RWPE1 (cell line): ENCODE measurements around the gene MATR3.

Experiments used
- CTCF ChIA-PET: fragments of 350-600 bp; sonication (Branson Sonifier 250); formaldehyde crosslinking; extraction: SDS; loops from one replicate; lab custom pipeline; 2021; lab: Yijun Ruan, JAX
- POLR2A ChIA-PET: fragments of 400-600 bp; formaldehyde crosslinking; extraction: SDS; loops from one replicate; lab custom pipeline; 2020; ENCODE audit warnings: antibody characterized with exemption; ENCODE audit not compliant: low non-redundant PET; lab: Yijun Ruan, JAX
- DNase-seq: peaks from one replicate; pipeline ENCODE4 v3.0.0; 2012; ENCODE audit warnings: low spot score
- H3K27ac ChIP-seq: fragments of 450-650 bp; 2 replicates; pipeline ENCODE4 v1.5.1; 2017
- TF ChIP-seq, protein P1 (sequence below): fragments of 450-650 bp; conservative IDR thresholded peaks from 2 replicates; pipeline ENCODE4 v1.5.1; 2017; ENCODE audit warnings: low read depth, mild to moderate bottlenecking

The MATR3 gene

DNA sequence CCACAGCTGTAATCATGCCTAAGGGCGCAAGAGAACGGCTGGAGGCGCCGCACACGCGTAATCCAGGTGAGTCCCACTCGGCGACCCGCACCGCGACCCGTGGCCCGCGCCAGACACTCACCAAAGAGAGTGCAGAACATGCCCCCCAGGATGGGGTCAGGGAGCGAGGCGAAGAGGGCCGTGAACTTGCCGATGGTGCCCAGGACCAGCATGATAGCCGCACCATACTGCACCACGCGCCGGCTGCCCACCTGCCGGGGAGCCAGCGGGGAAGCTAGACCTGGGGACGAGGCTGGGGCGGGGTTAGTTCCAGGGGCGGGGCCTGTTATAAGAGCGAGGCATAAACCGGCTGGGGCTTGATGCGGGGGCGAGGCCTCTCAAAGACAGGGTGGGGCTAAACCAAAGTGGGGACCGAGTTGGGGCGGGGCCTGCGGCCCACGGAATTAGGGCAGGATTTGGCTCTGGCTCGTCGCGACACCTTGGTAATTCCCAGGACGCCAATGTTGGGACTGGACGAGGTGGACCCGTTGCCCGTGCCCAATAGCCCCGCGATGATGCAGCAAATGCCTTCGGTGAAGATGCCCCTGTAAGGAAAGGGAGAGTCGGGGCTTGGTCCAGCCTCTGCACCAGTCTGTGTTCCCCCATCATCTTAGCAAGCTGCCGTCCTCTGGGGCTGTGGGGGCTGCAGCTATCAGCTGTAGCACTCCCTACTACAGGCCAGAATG lies 84.7 kb downstream of the MATR3 start:
- TF ChIP-seq, protein P1, sequence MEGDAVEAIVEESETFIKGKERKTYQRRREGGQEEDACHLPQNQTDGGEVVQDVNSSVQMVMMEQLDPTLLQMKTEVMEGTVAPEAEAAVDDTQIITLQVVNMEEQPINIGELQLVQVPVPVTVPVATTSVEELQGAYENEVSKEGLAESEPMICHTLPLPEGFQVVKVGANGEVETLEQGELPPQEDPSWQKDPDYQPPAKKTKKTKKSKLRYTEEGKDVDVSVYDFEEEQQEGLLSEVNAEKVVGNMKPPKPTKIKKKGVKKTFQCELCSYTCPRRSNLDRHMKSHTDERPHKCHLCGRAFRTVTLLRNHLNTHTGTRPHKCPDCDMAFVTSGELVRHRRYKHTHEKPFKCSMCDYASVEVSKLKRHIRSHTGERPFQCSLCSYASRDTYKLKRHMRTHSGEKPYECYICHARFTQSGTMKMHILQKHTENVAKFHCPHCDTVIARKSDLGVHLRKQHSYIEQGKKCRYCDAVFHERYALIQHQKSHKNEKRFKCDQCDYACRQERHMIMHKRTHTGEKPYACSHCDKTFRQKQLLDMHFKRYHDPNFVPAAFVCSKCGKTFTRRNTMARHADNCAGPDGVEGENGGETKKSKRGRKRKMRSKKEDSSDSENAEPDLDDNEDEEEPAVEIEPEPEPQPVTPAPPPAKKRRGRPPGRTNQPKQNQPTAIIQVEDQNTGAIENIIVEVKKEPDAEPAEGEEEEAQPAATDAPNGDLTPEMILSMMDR = no peak
- H3K27ac ChIP-seq = peak overlapping the region; percentile 23
- ChIA-PET CTCF (interaction anchor here (0.6 kb wide), 1 partner anchor 167 kb away, joined by 5 read pairs; no protein-coding TSS in a partner anchor), POLR2A (no interaction called here)
- DNase-seq = no peak

DNA sequence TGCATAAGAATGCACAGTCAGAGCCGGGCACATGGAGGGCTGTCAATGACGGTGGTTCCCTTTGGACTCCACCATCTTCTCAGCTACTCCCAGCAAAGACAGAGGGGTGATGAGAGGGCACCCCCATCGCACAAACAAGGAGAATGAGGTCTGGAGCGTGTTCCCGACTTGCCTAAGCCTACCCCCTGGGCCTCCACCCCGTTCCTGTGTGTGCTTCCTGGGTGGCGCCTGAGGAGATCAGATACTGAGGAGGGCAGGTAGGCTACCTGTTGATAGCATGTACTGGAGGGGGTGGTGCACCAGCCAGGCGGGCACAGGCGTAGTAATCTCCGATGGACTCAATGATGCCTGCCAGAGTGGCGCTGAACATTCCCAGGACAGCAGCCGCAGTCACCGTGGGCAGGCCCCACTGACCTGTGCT lies 85.4 kb downstream of the MATR3 start:
- ChIA-PET CTCF (no interaction called here), POLR2A (no interaction called here)
- H3K27ac ChIP-seq = peak overlapping the region; percentile 23
- DNase-seq = no peak
- TF ChIP-seq, protein P1 = no peak

DNA sequence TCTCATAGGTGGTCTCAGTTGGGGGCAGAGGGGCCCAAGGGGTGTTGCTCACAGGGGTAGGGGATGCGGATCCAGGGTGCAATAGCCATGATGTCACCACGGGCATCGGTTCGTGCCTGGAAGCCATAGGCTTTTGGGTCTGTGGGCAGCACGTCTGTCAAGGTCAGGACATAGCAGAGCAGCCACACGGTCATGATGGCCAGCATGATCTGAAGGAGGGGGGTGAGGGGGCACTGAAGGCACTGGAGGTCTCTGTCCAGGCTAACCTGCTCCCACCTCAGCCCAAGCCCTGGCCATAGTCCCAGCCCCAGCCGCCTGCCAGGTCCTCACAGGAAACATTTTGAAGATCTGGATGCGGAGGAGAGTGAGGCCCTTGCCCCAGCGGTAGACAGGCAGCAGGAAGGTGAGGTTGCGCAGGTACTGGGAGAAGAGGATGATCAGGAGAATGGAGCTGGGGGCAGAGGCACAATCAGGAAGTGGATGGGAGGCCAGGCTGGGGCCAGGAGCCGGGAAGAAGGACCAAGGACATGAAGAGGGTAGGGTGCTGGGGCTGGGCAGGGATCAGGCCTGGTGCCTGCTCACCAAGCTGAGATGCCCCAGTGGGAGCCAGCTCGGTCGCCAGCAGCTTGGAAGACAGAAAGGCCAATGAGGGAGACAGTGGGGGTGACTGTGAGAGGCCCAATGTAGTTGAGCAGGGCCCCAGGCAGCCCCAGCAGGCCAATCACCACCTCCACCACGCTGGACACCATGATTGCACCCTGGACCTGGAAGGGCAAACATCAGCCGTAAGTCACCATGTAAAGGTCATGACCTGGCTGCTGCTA lies 86.3 kb downstream of the MATR3 start:
- ChIA-PET POLR2A (no interaction called here), CTCF (no interaction called here)
- DNase-seq = no peak

More for the DNA sequence above, 86.3 kb downstream of the MATR3 start:
- no peak overlapping the region for H3K27ac ChIP-seq
- TF ChIP-seq, protein P1 = no peak
